Body of pancreas (tissue), 4 donors: Measurements from ENCODE around the gene ARID1A.

Experiments used
- CTCF ChIP-seq, 7 experiments: fragments of 450-650 bp in 4 of 7; fragments of 200-600 bp in 3 of 7; sonication (generic) in 3 of 7; IDR thresholded peaks; one replicate each; pipeline ENCODE4 v1.5.1; 2016 to 2019; ENCODE audit warnings: antibody characterized with exemption in 7 of 7
- POLR2A ChIP-seq, 3 donors: fragments of 450-650 bp; IDR thresholded peaks; one replicate each; pipeline ENCODE4 v1.6.1; 2016; ENCODE audit warnings: antibody characterized with exemption in 3 of 3, mild to moderate bottlenecking in 2 of 3

- TF ChIP-seq CTCF (IDR thresholded peaks at IDR 0.05) (no peak), POLR2A (IDR thresholded peaks at IDR 0.05) (no peak)
Observed at GRCh38 chr1:26702680-26703038, 6.8 kb downstream of the ARID1A start.
